ENCODE data around the gene SLC15A1.

GRCh38 chr13:98648141-98648540 is 104.3 kb downstream of the SLC15A1 start:
- TF ChIP-seq CTCF (IDR thresholded peaks at IDR 0.05; ENCODE audit: poor library complexity) (no peak), EZH2phosphoT487 (IDR thresholded peaks at IDR 0.05; ENCODE audit: low read depth, severe bottlenecking, unreplicated experiment) (no peak)

Measured in hepatocyte (in vitro differentiated cells).